Prostate gland (tissue), 2 donors: Measurements from ENCODE around the gene LAMA1. TPM values are rescaled to one million over a fixed set of nuclear protein-coding genes. Genes with fewer than 3 reads are reported as not detected.

Experiments used
- DNase-seq: peaks from one replicate; pipeline ENCODE4 v3.0.0-alpha.2; 2019; ENCODE audit warnings: low spot score
- H3K27ac ChIP-seq, 2 donors: fragments of 200-600 bp; sonication (generic); 2 replicates each; pipeline ENCODE4 v1.5.1; 2017 to 2019
- H3K27me3 ChIP-seq: fragments of 200-600 bp; sonication (generic); replicated peaks from 2 replicates; pipeline ENCODE4 v1.5.1; 2019; ENCODE audit not compliant: insufficient read depth
- H3K36me3 ChIP-seq, 2 donors: fragments of 200-600 bp; sonication (generic); 1 replicate in 1 of 2; 2 replicates in 1 of 2; pipeline versions ENCODE4 v1.5.1 to v1.8.1; 2017 to 2019
- H3K4me1 ChIP-seq: fragments of 200-600 bp; sonication (generic); replicated peaks from 2 replicates; pipeline ENCODE4 v1.5.1; 2019
- H3K4me3 ChIP-seq, 2 donors: fragments of 200-600 bp; sonication (generic); 2 replicates each; pipeline ENCODE4 v1.5.1; 2017 to 2019
- H3K9me3 ChIP-seq: fragments of 200-600 bp; sonication (generic); 2 replicates; pipeline ENCODE4 v1.5.1; 2017
- CTCF ChIP-seq, 4 experiments: fragments of 200-600 bp in 2 of 4; fragments of 450-650 bp in 2 of 4; sonication (generic) in 2 of 4; IDR thresholded peaks; 1 replicate in 3 of 4; 2 replicates in 1 of 4; pipeline ENCODE4 v1.5.1; 2016 to 2019; ENCODE audit warnings: antibody characterized with exemption in 4 of 4, mild to moderate bottlenecking in 2 of 4, moderate library complexity in 2 of 4
- POLR2A ChIP-seq: fragments of 450-650 bp; IDR thresholded peaks from one replicate; pipeline ENCODE4 v1.6.1; 2016; ENCODE audit warnings: antibody characterized with exemption, mild to moderate bottlenecking
- POLR2AphosphoS5 ChIP-seq: sonication (generic); formaldehyde crosslinking; IDR thresholded peaks from one replicate; pipeline ENCODE4 v1.6.1; 2017; ENCODE audit warnings: antibody characterized with exemption
- WGBS: methylation state at CpG from one replicate; pipeline ENCODE4 v1.1.5; 2018; 5-methylcytosine and 5-hydroxymethylcytosine counted together
- intact Hi-C: fragments of 100-400 bp; cut with DNase I; formaldehyde crosslinking; loops from one replicate; pipeline ENCODE4 v1.14.2; 2022
- total RNA-seq, 2 donors: library from RNA; depleted of rRNA; stranded (reverse); fragments of >200 nt; gene quantifications; one replicate each; pipeline ENCODE4 v1.1.0, GENCODE V29; 2016

Gene LAMA1
- total RNA-seq, 2 donors from 2014 or later = 1.8 to 59.6 TPM

GRCh38 chr18:7048081-7048480, 69.5 kb downstream of the LAMA1 start:
- TF ChIP-seq POLR2AphosphoS5 (no peak), POLR2A (no peak), CTCF (IDR thresholded peaks at IDR 0.05) (no peak)
- intact Hi-C loops = no loop called here
- DNase-seq = no peak
- Histone ChIP-seq H3K27me3 (no peaks in the 10 kb centered on the region), H3K9me3 (no peaks in the 10 kb centered on the region), H3K27ac (no peak overlapping the region), H3K4me3 (no peak overlapping the region), H3K4me1 (no peaks in the 10 kb centered on the region), H3K36me3 (no peaks in the 10 kb centered on the region)
- WGBS = 81% methylated on average over 7 of the region's 7 CpGs

DNA sequence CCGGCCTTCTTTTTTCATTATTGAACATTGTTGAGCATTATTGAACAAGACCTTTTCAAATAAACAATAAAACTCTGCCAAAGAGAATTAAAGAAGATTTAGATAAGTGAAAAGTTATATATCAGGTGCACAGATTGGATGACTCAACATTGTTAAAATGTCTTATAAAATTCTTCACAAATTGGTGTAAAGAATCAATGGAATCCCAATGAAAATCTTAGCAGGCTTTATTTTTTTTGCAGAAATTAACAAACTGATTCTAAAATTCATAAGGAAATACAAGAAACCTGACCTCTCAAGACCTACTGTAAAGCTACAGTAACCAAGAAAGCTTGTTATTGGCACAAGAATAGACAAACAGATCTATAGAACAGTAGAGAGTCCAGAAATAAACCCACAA, 70.3 kb downstream of the LAMA1 start:
- Histone ChIP-seq H3K27me3 (no peaks in the 10 kb centered on the region), H3K4me1 (no peaks in the 10 kb centered on the region), H3K4me3 (no peak overlapping the region), H3K27ac (no peak overlapping the region), H3K36me3 (no peaks in the 10 kb centered on the region), H3K9me3 (no peaks in the 10 kb centered on the region)
- intact Hi-C loops = no loop called here
- TF ChIP-seq CTCF (IDR thresholded peaks at IDR 0.05) (no peak), POLR2AphosphoS5 (no peak), POLR2A (no peak)
- no peak for DNase-seq
- WGBS = 23% methylated on average over 1 of the region's 1 CpG

- TF ChIP-seq POLR2AphosphoS5 (peak; percentile 88), POLR2A (no peak), CTCF (IDR thresholded peaks at IDR 0.05) (peak; percentile 46 to 83 (median 61))
- intact Hi-C loops = loop anchor here (5.0 kb wide), 1 partner anchor 139 kb away; no protein-coding TSS in a partner anchor
- Histone ChIP-seq H3K36me3 (no peaks in the 10 kb centered on the region), H3K4me3 (peak overlapping the region in 1 of 2 donors; percentile 13), H3K27ac (peak overlapping the region; percentile 43 to 45), H3K27me3 (no peaks in the 10 kb centered on the region), H3K9me3 (no peaks in the 10 kb centered on the region), H3K4me1 (peaks cover 6% of the 10 kb centered on the region)
- DNase-seq = peak; percentile 88
- WGBS = 4% methylated on average over 20 of the region's 20 CpGs
These were observed 79.2 kb downstream of the LAMA1 start for GRCh38 chr18:7038330-7038851.

DNA sequence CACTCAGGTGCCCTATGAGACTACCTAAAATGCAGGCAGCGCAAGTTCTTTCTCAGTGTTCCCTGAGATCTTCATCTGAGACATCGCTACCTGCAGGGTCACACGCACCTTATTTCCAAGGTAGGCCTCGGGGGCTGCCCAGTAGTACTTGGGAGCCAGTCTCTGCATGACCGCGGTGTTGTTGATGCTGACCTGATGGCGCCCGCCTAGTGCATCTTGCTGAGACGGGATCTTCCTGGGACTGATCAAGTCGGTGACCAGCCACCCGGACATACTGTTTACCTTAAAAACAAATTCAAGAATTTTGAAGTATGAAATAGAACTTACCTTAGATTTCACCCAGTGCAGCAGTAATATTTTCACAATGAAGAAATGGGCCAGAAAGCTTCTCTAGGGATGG, 80.1 kb downstream of the LAMA1 start:
- Histone ChIP-seq H3K4me3 (no peak overlapping the region), H3K4me1 (peaks cover 6% of the 10 kb centered on the region), H3K27ac (no peak overlapping the region), H3K27me3 (no peaks in the 10 kb centered on the region), H3K36me3 (no peaks in the 10 kb centered on the region), H3K9me3 (no peaks in the 10 kb centered on the region)
- TF ChIP-seq CTCF (IDR thresholded peaks at IDR 0.05) (no peak), POLR2AphosphoS5 (no peak)
- no peak for DNase-seq
- intact Hi-C loops = loop anchor here (5.0 kb wide), 1 partner anchor 140 kb away; no protein-coding TSS in a partner anchor
- 95% methylated on average over 11 of the region's 11 CpGs for WGBS

- TF ChIP-seq POLR2A = no peak
- no peak for TF ChIP-seq POLR2AphosphoS5
- no peak for TF ChIP-seq CTCF (IDR thresholded peaks at IDR 0.05)
- Histone ChIP-seq H3K27me3 (no peaks in the 10 kb centered on the region), H3K36me3 (no peaks in the 10 kb centered on the region), H3K4me3 (no peak overlapping the region), H3K9me3 (no peaks in the 10 kb centered on the region), H3K4me1 (peaks cover 6% of the 10 kb centered on the region), H3K27ac (no peak overlapping the region)
- 91% methylated on average over 11 of the region's 11 CpGs for WGBS
- intact Hi-C loops = loop anchor here (5.0 kb wide), 1 partner anchor 141 kb away; no protein-coding TSS in a partner anchor
- DNase-seq = no peak
These were observed 81.8 kb downstream of the LAMA1 start for GRCh38 chr18:7035807-7036206.
